PC-9 (cell line): ENCODE data around the gene HBZ.

Experiments used
- CTCF ChIP-seq: fragments of 200-600 bp; sonication (generic); conservative IDR thresholded peaks from 2 replicates; pipeline ENCODE4 v1.6.1; 2017; ENCODE audit warnings: mixed run types, antibody characterized with exemption, mild to moderate bottlenecking, moderate library complexity
- EZH2 ChIP-seq: fragments of 200-600 bp; sonication (generic); IDR thresholded peaks from 2 replicates; pipeline ENCODE4 v1.8.0; 2017; ENCODE audit warnings: antibody characterized with exemption, low read depth

GRCh38 chr16:192686-193085 lies 40.2 kb downstream of the HBZ start:
- TF ChIP-seq CTCF (no peak), EZH2 (no peak)
